ENCODE results near the gene SLC8A2.

SLC8A2 gene

GRCh38 chr19:47419789-47420188 lies 51.9 kb downstream of the SLC8A2 start:
- no peak for DNase-seq
- Histone ChIP-seq H3K36me3 (replicated peaks; ENCODE audit: insufficient read depth, low read length) (no peaks in the 10 kb centered on the region), H3K4me3 (ENCODE audit: low read length) (no peak overlapping the region), H3K4me1 (ENCODE audit: low read length) (no peaks in the 10 kb centered on the region), H3K9me2 (replicated peaks; ENCODE audit: insufficient read depth, low read length) (no peaks in the 10 kb centered on the region), H3K9ac (ENCODE audit: low read length) (no peak overlapping the region), H2AFZ (ENCODE audit: low read length) (no peak overlapping the region), H3K4me2 (ENCODE audit: low read depth, low read length) (no peak overlapping the region), H3K9me3 (replicated peaks; ENCODE audit: insufficient read depth, low read length) (no peaks in the 10 kb centered on the region), H3K79me2 (ENCODE audit: low read length) (no peaks in the 10 kb centered on the region), H3K27me3 (replicated peaks; ENCODE audit: insufficient read depth, low read length) (peaks cover 95% of the 10 kb centered on the region), H3K27ac (ENCODE audit: low read length) (no peak overlapping the region), H4K20me1 (ENCODE audit: insufficient read depth, low read length) (no peaks in the 10 kb centered on the region), H3F3A (ENCODE audit: insufficient read depth, low read length) (no peaks in the 10 kb centered on the region)
- TF ChIP-seq EZH2phosphoT487 (IDR thresholded peaks at IDR 0.05; ENCODE audit: low read length) (no peak), EZH2 (optimal IDR thresholded peaks at IDR 0.05; ENCODE audit: low read depth, low read length) (no peak), CTCF (IDR thresholded peaks at IDR 0.05; ENCODE audit: low read length) (no peak)

GRCh38 chr19:47419030-47419783 lies 52.5 kb downstream of the SLC8A2 start, which contains the start of gene MEIS3:
Gene MEIS3, minus strand, starts transcription at chr19:47419527. Its CDS starts 446 bp downstream, at chr19:47419081.
- no peak within 1 kb of the TSS for H3K9ac ChIP-seq (ENCODE audit: low read length)
- DNase-seq, result no peak
- TF ChIP-seq CTCF (IDR thresholded peaks at IDR 0.05; ENCODE audit: low read length) (no peak), EZH2 (optimal IDR thresholded peaks at IDR 0.05; ENCODE audit: low read depth, low read length) (no peak), EZH2phosphoT487 (IDR thresholded peaks at IDR 0.05; ENCODE audit: low read length) (no peak)
- H2AFZ ChIP-seq (ENCODE audit: low read length), result no peak within 1 kb of the TSS
- no peaks in the 10 kb centered on the region for H3K9me2 ChIP-seq (replicated peaks; ENCODE audit: insufficient read depth, low read length)
- H3K79me2 ChIP-seq (ENCODE audit: low read length), result no peaks in the 10 kb centered on the region
- H3K4me1 ChIP-seq (ENCODE audit: low read length), result no peaks in the 10 kb centered on the region
- no peaks in the 10 kb centered on the region for H3K36me3 ChIP-seq (replicated peaks; ENCODE audit: insufficient read depth, low read length)
- peaks cover 93% of the 10 kb centered on the region for H3K27me3 ChIP-seq (replicated peaks; ENCODE audit: insufficient read depth, low read length)
- no peaks in the 10 kb centered on the region for H3K9me3 ChIP-seq (replicated peaks; ENCODE audit: insufficient read depth, low read length)
- no peak within 1 kb of the TSS for H3K4me2 ChIP-seq (ENCODE audit: low read depth, low read length)
- no peaks in the 10 kb centered on the region for H4K20me1 ChIP-seq (ENCODE audit: insufficient read depth, low read length)
- H3F3A ChIP-seq (ENCODE audit: insufficient read depth, low read length), result no peaks in the 10 kb centered on the region
- no peak within 1 kb of the TSS for H3K27ac ChIP-seq (ENCODE audit: low read length)
- H3K4me3 ChIP-seq (ENCODE audit: low read length), result no peak within 1 kb of the TSS

- DNase-seq, result no peak
- no peaks in the 10 kb centered on the region for H3K4me1 ChIP-seq (ENCODE audit: low read length)
- no peak overlapping the region for H3K27ac ChIP-seq (ENCODE audit: low read length)
- H3K4me3 ChIP-seq (ENCODE audit: low read length), result no peak overlapping the region
- H3K9me2 ChIP-seq (replicated peaks; ENCODE audit: insufficient read depth, low read length), result no peaks in the 10 kb centered on the region
- H3K79me2 ChIP-seq (ENCODE audit: low read length), result no peaks in the 10 kb centered on the region
- no peak overlapping the region for H2AFZ ChIP-seq (ENCODE audit: low read length)
- H3K9me3 ChIP-seq (replicated peaks; ENCODE audit: insufficient read depth, low read length), result no peaks in the 10 kb centered on the region
- H3K27me3 ChIP-seq (replicated peaks; ENCODE audit: insufficient read depth, low read length), result peaks cover 92% of the 10 kb centered on the region
- H3K4me2 ChIP-seq (ENCODE audit: low read depth, low read length), result no peak overlapping the region
- H4K20me1 ChIP-seq (ENCODE audit: insufficient read depth, low read length), result no peaks in the 10 kb centered on the region
- no peaks in the 10 kb centered on the region for H3K36me3 ChIP-seq (replicated peaks; ENCODE audit: insufficient read depth, low read length)
- H3K9ac ChIP-seq (ENCODE audit: low read length), result no peak overlapping the region
- TF ChIP-seq EZH2 (optimal IDR thresholded peaks at IDR 0.05; ENCODE audit: low read depth, low read length) (no peak), CTCF (IDR thresholded peaks at IDR 0.05; ENCODE audit: low read length) (no peak), EZH2phosphoT487 (IDR thresholded peaks at IDR 0.05; ENCODE audit: low read length) (no peak)
- H3F3A ChIP-seq (ENCODE audit: insufficient read depth, low read length), result no peaks in the 10 kb centered on the region
Observed at GRCh38 chr19:47418692-47419029, 53.0 kb downstream of the SLC8A2 start.
